RWPE1 (cell line): ENCODE results near the gene HK3.

Source experiments
- CTCF ChIA-PET: fragments of 350-600 bp; sonication (Branson Sonifier 250); formaldehyde crosslinking; extraction: SDS; loops from one replicate; lab custom pipeline; 2021; lab: Yijun Ruan, JAX
- POLR2A ChIA-PET: fragments of 400-600 bp; formaldehyde crosslinking; extraction: SDS; loops from one replicate; lab custom pipeline; 2020; ENCODE audit warnings: antibody characterized with exemption; ENCODE audit not compliant: low non-redundant PET; lab: Yijun Ruan, JAX
- DNase-seq: peaks from one replicate; pipeline ENCODE4 v3.0.0; 2012; ENCODE audit warnings: low spot score
- H3K27ac ChIP-seq: fragments of 450-650 bp; 2 replicates; pipeline ENCODE4 v1.5.1; 2017
- TF ChIP-seq, protein P1 (sequence below): fragments of 450-650 bp; conservative IDR thresholded peaks from 2 replicates; pipeline ENCODE4 v1.5.1; 2017; ENCODE audit warnings: low read depth, mild to moderate bottlenecking

Gene HK3, protein sequence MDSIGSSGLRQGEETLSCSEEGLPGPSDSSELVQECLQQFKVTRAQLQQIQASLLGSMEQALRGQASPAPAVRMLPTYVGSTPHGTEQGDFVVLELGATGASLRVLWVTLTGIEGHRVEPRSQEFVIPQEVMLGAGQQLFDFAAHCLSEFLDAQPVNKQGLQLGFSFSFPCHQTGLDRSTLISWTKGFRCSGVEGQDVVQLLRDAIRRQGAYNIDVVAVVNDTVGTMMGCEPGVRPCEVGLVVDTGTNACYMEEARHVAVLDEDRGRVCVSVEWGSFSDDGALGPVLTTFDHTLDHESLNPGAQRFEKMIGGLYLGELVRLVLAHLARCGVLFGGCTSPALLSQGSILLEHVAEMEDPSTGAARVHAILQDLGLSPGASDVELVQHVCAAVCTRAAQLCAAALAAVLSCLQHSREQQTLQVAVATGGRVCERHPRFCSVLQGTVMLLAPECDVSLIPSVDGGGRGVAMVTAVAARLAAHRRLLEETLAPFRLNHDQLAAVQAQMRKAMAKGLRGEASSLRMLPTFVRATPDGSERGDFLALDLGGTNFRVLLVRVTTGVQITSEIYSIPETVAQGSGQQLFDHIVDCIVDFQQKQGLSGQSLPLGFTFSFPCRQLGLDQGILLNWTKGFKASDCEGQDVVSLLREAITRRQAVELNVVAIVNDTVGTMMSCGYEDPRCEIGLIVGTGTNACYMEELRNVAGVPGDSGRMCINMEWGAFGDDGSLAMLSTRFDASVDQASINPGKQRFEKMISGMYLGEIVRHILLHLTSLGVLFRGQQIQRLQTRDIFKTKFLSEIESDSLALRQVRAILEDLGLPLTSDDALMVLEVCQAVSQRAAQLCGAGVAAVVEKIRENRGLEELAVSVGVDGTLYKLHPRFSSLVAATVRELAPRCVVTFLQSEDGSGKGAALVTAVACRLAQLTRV

DNA sequence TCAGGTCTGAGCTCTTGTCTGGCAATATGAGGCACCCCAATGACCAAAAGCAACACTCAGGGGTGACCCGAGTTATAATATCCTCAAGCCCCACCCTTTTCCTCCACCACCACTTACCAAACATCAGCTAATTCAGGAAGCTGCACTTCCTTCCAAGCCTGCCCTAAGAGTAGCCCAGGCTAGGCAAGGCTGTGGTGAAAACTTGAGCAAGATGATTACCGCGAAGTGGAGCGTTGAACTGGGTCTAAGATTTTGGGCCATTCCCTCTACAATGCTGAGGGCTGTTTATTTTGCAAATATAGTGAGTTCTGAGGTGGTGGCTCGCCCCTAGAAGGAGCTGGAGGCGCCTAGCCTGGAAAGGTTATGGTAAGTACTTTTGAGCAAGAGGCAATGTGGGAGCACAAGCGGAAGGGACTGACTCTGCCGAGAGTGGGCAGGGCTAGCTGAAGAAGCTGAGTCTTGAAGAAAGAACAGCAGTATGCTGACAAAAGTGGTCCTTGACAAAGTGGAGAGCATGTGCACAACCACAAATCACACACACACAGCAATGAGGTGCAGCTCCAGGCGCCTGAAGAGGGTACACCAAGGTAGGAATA, at the start of gene HK3:
HK3 (minus strand) TSS at position 51 of the 596 bp plus-strand sequence. CDS start 3,187 bp downstream, outside the sequence.
- H3K27ac ChIP-seq = no peak within 1 kb of the TSS
- CTCF ChIA-PET = interaction anchor here (3.4 kb wide), 1 partner anchor 239 kb away, joined by 13 read pairs; no protein-coding TSS in a partner anchor
- DNase-seq = no peak
- POLR2A ChIA-PET = no interaction called here
- TF ChIP-seq, protein P1, sequence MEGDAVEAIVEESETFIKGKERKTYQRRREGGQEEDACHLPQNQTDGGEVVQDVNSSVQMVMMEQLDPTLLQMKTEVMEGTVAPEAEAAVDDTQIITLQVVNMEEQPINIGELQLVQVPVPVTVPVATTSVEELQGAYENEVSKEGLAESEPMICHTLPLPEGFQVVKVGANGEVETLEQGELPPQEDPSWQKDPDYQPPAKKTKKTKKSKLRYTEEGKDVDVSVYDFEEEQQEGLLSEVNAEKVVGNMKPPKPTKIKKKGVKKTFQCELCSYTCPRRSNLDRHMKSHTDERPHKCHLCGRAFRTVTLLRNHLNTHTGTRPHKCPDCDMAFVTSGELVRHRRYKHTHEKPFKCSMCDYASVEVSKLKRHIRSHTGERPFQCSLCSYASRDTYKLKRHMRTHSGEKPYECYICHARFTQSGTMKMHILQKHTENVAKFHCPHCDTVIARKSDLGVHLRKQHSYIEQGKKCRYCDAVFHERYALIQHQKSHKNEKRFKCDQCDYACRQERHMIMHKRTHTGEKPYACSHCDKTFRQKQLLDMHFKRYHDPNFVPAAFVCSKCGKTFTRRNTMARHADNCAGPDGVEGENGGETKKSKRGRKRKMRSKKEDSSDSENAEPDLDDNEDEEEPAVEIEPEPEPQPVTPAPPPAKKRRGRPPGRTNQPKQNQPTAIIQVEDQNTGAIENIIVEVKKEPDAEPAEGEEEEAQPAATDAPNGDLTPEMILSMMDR = no peak

DNA sequence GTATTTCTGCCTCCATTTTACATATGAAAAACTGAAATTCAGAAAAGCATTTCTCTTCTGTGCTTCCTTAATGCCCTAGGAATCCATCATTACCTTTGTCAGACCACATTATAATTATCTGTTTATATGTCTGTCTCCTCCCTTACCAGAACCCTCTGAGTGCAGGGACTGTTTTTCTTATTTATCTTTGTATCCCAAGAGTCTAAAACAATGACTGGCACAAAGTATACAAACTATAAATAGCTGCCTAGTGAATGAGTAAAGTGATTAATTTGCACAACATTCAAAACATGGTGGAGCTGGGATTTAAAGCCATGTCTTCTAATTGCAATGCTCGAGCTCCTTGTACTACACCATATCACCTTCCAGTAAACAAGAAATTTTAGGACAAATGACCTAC, 49.3 kb upstream of the HK3 start:
- DNase-seq = no peak
- POLR2A ChIA-PET = no interaction called here
- TF ChIP-seq, protein P1 = no peak
- CTCF ChIA-PET = interaction anchor here (0.6 kb wide), 2 partner anchors 11 to 104 kb away, joined by 3 to 4 read pairs; no protein-coding TSS in a partner anchor
- H3K27ac ChIP-seq = no peak overlapping the region

DNA sequence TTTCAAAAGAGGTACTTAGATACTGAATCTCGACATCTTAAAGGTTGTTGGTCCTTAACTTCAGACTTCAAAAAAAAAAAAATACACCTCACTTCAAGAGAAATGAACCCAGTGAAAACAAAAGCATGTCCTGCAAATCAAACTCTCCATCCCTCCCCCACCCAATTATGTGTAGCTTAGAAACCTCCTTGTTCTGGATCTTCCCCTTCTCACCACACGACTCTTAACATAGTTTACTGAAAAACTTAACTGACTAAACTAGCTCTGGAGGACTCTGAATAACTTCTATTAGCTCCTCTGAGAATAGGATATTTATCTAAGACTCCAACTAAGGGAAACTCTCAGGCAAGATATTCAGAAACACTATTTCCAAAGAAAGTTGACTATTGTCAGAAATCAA, 48.7 kb upstream of the HK3 start:
- H3K27ac ChIP-seq = no peak overlapping the region
- POLR2A ChIA-PET = no interaction called here
- TF ChIP-seq, protein P1 = no peak
- CTCF ChIA-PET = interaction anchor here (0.6 kb wide), 1 partner anchor 10 kb away, joined by 4 read pairs; no protein-coding TSS in a partner anchor
- DNase-seq = no peak

DNA sequence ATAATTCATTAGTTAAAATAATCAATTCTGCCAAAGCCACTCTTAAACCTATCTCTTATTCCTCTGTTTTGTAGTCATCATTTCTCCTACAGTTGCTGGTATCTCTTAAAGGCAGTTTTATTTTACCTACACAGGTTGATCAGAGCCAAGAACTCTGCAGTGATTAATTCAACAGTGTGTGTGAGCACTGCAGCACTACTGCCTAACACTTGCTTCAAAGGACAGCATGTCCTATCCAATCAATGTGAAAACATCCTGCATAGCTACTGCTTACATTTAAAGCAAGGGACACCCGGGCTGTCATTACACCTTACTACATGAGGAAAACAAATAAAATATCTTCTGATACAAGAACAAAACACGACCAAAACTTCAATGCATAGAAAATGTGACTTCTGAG, 45.1 kb upstream of the HK3 start:
- TF ChIP-seq, protein P1 = no peak
- H3K27ac ChIP-seq = no peak overlapping the region
- CTCF ChIA-PET = interaction anchor here (1.3 kb wide), 1 partner anchor 131 kb away, joined by 4 read pairs; no protein-coding TSS in a partner anchor
- POLR2A ChIA-PET = no interaction called here
- DNase-seq = no peak

DNA sequence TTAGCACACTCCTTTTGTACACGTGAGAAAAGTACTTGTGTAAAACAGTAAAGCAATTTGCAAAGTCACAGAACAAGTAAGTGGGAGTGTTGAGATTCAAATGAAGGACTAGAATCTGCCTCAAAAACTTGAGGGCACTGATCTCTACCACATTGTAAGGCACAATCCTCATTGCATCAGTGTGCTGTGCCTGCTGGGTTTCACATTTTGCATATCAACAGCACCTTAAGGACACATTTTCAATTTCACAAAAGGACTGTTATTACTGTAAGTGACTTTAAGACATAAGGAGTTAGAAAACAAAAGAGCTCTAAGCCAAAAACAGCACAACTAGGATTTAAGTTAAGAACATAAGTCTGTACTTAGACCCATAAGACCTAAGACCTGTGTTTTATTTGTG, 44.7 kb upstream of the HK3 start:
- CTCF ChIA-PET = interaction anchor here (1.3 kb wide), 1 partner anchor 131 kb away, joined by 4 read pairs; no protein-coding TSS in a partner anchor

More for the DNA sequence above, 44.7 kb upstream of the HK3 start:
- TF ChIP-seq, protein P1 = no peak
- H3K27ac ChIP-seq = no peak overlapping the region
- no peak for DNase-seq
- POLR2A ChIA-PET = no interaction called here
